H1 (cell line): ENCODE data around the gene SLC13A4. TPM values are rescaled to one million over a fixed set of nuclear protein-coding genes. Genes with fewer than 3 reads are reported as not detected.

ENCODE experiments used
- CREB1 ChIP-seq: IDR thresholded peaks from 2 replicates; pipeline ENCODE4 v1.6.1; 2012; ENCODE audit warnings: inconsistent platforms
- EGR1 ChIP-seq: IDR thresholded peaks from 2 replicates; pipeline ENCODE4 v1.6.1; 2011; ENCODE audit warnings: low read depth, low read length, borderline replicate concordance
- HDAC6 ChIP-seq: IDR thresholded peaks from one replicate; pipeline ENCODE4 v1.7.1; 2012; ENCODE audit warnings: low read depth, mild to moderate bottlenecking, inconsistent platforms, low read length, moderate library complexity
- RXRA ChIP-seq: IDR thresholded peaks from 2 replicates; pipeline ENCODE4 v1.6.1; 2011; ENCODE audit warnings: low read depth, mild to moderate bottlenecking, low read length, moderate library complexity; ENCODE audit not compliant: insufficient read depth
- SAP30 ChIP-seq: fragments of 300-600 bp; sonication (generic); IDR thresholded peaks from 2 replicates; pipeline ENCODE4 v1.7.1; 2012; ENCODE audit warnings: low read length, moderate library complexity, mild to moderate bottlenecking, inconsistent platforms; ENCODE audit not compliant: insufficient read depth, insufficient replicate concordance
- SP4 ChIP-seq: IDR thresholded peaks from 2 replicates; pipeline ENCODE4 v1.6.1; 2012; ENCODE audit warnings: low read length, inconsistent platforms
- TBP ChIP-seq: IDR thresholded peaks from 2 replicates; pipeline ENCODE4 v1.6.1; 2011; ENCODE audit warnings: low read depth, low read length, improper control_type of control experiment
- TCF12 ChIP-seq: IDR thresholded peaks from 2 replicates; pipeline ENCODE4 v1.6.1; 2011; ENCODE audit warnings: low read depth, mild to moderate bottlenecking, low read length
- YY1 ChIP-seq: IDR thresholded peaks from 2 replicates; pipeline ENCODE4 v1.6.1; 2011; ENCODE audit warnings: low read depth, mild to moderate bottlenecking, low read length
- polyA plus RNA-seq, 7 experiments: library from polyadenylated mRNA; depleted of rRNA in 3 of 7; stranded (reverse) in 5 of 7; unstranded in 2 of 7; fragments of >200 nt in 5 of 7; fragments of 200-250 nt in 2 of 7; gene quantifications; 1 replicate in 5 of 7; 2 replicates in 1 of 7; 4 replicates in 1 of 7; pipeline versions ENCODE4 v1.2.1 to v1.2.3, GENCODE V29; 2011 to 2013; ENCODE audit warnings: missing spikeins in 2 of 7, mixed read lengths in 2 of 7
- total RNA-seq: library from RNA; stranded (reverse); fragmentation: NEBNext Ultra II Directional; extraction: Animal tissue kit (Norgen Biotek cat#: 25700); gene quantifications from 2 replicates; pipeline ENCODE4 v1.2.1, GENCODE V29; 2021
- TF ChIP-seq, protein P1 (sequence below): IDR thresholded peaks from 2 replicates; pipeline ENCODE4 v1.6.1; 2012; ENCODE audit warnings: inconsistent platforms
- TF ChIP-seq, protein P2 (sequence below): IDR thresholded peaks from 2 replicates; pipeline ENCODE4 v1.6.1; 2012; ENCODE audit warnings: inconsistent platforms

Gene SLC13A4
- total and polyA plus RNA-seq, 2 of the 8 experiments (the other 6 are each of a cell fraction or from before 2014, with no cell fraction given) = 3.9 to 7.5 TPM

DNA sequence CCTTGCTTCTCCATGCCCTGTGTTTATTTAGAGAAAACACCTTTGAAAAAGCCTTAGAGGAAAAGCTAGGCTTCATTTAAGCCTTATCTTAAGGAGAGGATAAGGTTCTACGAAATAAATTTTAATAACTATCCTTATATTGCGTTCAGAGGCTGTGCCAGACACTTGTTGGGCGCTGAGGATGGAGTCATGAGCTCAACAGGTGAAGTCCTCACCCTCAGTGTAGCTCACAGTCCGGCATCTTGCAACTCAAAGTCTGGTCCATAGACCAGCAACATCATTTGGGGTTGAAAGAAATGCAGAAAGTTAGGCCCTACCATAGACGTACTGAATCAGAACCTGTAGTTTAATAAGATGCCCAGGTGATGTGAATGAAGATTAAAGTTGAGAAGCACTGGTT, 69.4 kb downstream of the SLC13A4 start (continued):
- no peak for TF ChIP-seq SP4
- no peak for TF ChIP-seq SAP30
- TF ChIP-seq EGR1 = no peak
- TF ChIP-seq TCF12 = no peak
- TF ChIP-seq TBP = no peak
- no peak for TF ChIP-seq HDAC6
- TF ChIP-seq CREB1 = no peak
- TF ChIP-seq, protein P1, sequence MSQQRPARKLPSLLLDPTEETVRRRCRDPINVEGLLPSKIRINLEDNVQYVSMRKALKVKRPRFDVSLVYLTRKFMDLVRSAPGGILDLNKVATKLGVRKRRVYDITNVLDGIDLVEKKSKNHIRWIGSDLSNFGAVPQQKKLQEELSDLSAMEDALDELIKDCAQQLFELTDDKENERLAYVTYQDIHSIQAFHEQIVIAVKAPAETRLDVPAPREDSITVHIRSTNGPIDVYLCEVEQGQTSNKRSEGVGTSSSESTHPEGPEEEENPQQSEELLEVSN = no peak
- TF ChIP-seq YY1 = no peak
- TF ChIP-seq RXRA = no peak
- TF ChIP-seq, protein P2, sequence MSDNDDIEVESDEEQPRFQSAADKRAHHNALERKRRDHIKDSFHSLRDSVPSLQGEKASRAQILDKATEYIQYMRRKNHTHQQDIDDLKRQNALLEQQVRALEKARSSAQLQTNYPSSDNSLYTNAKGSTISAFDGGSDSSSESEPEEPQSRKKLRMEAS = no peak
